GM19467 (cell line): Measurements from ENCODE around the gene KCNMA1.

Source experiments
- ATAC-seq: cut with Tn5 transposase; IDR thresholded peaks from one replicate; pipeline ENCODE4 v1.9.1; 2021; ENCODE audit warnings: mild to moderate bottlenecking, moderate library complexity; ENCODE audit not compliant: unreplicated experiment

KCNMA1 gene

GRCh38 chr10:77290528-77291155, 347.0 kb downstream of the KCNMA1 start:
- no peak for ATAC-seq

DNA sequence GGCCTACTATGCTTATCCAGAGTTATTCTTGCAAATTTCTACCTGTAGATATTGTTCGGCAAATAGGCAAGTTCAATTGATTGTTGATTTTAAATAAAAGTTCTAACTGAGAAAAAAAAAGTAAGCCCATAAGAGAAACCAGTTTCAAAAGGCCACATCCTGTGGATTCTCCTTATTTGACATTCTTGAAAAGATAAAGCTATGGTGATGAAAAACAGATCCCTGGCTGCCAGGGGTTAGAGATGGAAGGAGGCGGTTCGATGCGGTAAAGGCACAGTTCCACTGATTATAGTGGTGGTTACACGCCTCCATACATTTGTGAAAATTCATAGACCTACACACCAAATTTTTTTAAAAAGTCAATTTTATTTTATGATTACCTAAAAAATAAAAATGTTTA, 347.8 kb downstream of the KCNMA1 start:
- ATAC-seq = no peak

- ATAC-seq = no peak
Measured at GRCh38 chr10:77289027-77289501, 348.5 kb downstream of the KCNMA1 start.

GRCh38 chr10:77287647-77288120, 349.9 kb downstream of the KCNMA1 start:
- ATAC-seq = no peak

- no peak for ATAC-seq
Measured at GRCh38 chr10:77286531-77287508, 350.8 kb downstream of the KCNMA1 start.

DNA sequence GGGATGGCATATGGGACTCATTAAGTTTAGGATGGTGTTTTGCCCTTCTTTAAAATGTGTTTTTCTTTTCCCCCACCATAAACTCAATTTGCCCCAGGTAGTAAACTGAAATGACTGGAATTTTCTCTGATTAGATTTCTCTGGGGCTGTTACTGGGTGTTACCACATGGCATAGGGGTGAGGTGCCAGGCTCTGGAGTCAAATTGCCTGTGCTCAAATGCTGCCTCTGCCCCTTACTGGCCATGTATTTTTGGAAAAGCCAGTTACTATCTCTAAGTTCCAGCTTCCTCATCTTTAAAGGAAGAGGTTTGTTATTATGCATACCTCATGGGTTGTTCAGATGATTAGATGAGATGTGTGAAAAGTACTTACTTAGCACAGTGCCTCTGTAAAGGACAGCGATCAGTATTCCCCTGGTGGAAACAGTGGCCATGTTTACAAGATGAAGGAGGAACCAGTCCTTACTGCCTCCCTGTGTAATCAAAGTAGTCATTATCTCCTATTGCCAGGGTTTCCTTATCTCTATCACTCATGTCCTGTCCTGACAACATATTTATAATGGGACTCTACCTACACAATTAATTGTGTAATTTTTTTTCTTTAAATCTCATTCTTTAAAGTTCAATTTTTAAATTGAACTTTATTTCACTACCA, 352.0 kb downstream of the KCNMA1 start:
- no peak for ATAC-seq

DNA sequence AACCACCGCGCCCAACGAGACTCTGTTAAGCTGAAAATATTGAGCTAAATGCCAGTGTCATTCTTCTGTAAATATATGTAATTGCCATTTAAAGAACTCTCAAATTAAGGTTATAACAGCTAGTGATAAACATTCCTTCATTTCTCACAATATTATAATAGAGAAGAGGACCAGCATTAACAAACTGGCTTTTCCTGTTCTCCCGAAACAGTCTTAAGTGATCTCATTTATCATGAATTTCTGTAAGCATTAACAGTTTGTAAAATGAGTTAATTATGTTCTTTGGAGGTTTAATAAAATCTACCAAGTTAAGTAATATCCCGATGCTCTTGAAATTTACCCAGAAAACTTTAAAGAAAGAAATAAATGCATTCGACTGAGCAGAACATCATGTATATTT, 352.8 kb downstream of the KCNMA1 start:
- ATAC-seq = no peak

GRCh38 chr10:77283326-77283725, 354.3 kb downstream of the KCNMA1 start:
- ATAC-seq = no peak

GRCh38 chr10:77282163-77282562, 355.4 kb downstream of the KCNMA1 start:
- no peak for ATAC-seq

DNA sequence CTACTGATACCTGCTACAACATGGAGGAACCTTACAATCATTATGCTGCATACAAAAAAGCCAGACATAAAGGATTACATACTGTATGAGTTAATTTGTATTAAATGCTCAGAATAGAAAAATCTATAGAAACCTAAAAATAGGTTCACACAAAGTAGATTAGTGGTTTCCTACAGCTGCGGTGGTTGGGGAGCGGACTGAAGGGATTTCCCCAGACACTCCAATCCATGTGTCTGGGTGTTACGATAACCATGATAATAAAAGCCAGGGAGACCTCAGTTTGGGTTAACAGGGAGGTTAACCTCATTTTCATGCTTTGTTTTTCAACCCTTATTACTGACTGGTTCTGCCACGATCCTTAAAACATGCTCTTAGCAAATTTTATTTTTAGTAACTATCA, 355.9 kb downstream of the KCNMA1 start:
- ATAC-seq = no peak

- no peak for ATAC-seq
Measured at GRCh38 chr10:77279207-77279606, 358.4 kb downstream of the KCNMA1 start.

DNA sequence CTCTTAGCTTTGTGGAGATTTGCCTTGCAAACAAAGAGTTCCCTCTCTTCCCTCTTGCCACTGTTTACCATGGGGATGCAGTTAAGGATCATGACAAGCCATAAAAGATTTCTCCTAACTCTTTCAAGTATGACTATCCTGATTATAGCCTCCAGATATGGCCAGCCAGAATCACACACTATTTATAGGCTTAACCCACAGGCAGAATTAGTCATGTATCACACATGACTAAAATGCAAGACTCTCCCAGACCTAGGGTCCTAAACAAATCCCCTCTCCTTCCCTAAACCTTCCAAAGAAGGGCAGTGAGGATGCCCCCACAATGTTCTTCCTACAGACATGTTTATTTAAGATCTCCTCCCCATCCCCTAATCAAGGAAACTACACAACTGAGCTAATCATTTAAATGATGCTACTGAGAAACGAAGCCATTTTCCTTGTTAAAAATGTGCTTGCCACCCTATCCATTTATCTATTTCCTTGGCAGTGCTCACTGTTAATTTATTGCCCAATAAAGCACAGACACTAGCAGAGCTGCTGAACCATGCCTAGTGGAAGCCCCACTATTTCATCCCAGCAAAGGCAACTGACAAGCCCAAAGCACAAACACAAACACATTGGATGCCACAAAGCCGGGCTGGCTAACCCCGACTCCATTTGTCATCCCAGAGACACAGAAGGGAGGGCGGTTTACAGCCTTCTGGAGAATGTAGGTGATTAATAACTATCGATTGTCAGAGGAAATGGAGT, 363.4 kb downstream of the KCNMA1 start:
- ATAC-seq = no peak

GRCh38 chr10:77269163-77269562, 368.4 kb downstream of the KCNMA1 start:
- no peak for ATAC-seq

DNA sequence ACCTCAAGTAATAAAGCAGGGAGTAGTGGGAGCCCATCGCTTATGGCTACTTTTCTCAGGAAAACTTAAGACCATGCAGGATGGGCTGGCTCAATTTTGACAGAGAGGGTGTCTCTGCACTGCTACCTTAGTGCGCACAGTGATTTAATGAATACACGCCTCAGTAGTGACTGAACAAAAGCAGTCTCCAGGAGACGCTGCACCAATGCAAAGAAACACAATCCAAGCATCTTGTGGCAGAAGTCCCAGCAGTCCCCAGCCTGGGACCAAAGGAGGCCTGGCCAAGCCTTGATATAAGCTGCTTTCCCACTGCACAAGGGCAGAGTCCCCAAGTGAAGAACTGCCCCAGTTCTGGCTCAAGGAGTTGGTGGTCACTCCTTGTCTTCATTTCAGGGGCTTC, 368.9 kb downstream of the KCNMA1 start:
- ATAC-seq = no peak

DNA sequence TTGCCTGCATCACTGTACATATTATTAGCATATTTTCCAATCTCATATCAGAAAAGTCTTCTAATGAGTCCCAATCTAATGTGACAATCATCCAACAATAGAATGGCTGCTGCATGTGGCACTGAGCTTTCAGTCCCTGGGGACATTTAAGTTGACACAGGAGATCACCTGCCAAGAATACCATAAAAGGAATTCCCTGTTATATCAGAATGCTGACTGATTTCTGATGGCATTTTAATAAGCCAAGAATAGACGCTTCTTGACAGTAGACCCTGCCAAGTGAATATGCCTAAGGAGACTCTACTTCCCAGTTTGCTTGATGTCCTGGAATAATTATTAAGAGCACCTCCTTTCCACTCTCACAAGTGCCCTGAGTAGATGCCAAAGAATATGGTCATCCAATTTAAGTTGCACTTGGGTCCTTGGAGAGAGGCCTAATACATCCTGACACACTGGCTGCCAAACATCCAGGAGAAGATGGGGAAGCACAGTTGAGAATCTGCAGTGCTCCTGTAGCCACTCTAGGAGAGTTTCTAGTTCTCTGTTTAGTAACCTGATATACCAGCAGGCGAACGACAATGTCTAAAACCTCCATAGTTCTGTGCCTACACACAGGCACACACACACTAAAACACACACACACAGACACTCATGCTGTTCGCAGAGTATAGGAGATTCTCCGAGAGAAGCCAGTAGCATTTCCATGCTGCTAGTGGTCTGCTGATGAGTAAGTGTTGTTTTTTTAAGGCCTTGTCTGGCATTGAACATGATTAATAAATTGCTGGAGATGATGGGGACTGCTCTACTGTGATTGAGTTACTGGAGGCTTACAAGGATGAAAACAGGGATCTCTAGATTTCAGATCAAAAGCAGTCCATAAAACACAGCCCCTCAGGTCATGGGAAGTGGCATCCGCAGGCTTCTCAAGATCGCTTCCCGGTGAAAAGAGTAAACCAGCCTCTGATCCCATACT, 369.6 kb downstream of the KCNMA1 start:
- no peak for ATAC-seq

DNA sequence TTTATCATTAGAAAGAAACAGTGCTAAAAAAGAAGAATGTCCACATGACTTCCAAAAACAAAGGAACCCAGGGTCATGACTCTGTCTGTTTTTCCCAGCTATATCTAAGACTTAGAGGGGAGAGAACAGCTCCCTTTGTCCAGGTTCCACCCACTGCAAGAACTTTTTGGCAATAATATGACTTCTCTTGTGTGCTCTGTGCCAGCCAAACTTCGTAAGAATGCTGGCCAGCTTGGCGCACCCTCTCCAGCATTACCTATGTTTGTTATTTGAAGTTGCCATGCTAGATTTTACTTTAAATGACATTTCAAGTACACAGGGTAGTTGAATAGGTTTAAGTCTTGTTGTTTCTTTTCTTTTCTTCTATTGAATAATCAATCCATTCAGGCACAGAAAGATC, 371.4 kb downstream of the KCNMA1 start:
- ATAC-seq = no peak

GRCh38 chr10:77264527-77264926, 373.1 kb downstream of the KCNMA1 start:
- ATAC-seq = no peak

DNA sequence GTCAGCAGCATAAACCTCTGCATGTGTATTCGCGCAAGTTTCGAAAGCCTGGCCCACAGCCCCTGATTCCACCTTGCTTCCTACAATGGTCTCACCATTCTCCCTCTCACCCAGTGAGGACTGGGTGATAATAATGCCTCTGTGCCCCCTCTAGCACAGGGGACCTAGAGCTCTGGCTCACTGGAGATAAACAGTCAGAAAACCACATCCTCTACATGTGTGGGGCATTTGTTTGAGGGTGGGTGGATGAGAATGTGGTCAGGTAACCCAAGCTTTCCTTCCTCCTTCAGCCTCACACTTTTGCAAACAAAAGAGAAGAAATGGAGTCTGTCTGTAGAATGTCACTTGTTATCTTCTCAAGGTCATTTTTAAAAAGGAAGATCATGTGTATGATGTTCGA, 373.5 kb downstream of the KCNMA1 start:
- no peak for ATAC-seq

DNA sequence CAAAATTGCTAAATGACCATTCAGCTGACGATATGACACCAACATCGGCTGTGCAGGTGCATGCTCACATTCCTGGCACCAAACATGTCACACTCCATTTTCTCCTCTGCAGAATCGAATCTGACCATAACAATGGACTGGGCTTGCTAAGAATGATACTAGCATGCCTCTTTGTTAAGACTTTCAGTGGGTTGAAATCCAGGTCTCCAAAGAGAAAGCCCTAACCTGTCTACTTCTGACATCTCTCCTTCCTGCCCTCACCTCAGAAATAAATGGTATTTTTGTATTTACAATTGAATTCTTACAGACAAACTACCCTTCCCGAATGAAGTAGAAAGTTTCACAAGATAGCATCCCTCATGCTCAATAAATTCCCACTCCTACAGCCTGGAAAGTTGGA, 373.9 kb downstream of the KCNMA1 start:
- ATAC-seq = no peak

GRCh38 chr10:77261146-77261545, 376.5 kb downstream of the KCNMA1 start:
- no peak for ATAC-seq
